Measurements from ENCODE around the gene ARAP3.

The ARAP3 gene

GRCh38 chr5:141623611-141624010 is 58.4 kb downstream of the ARAP3 start:
- TF ChIP-seq CREB1 (IDR thresholded peaks at IDR 0.05; ENCODE audit: low read depth) = no peak
- TF ChIP-seq YY1 (IDR thresholded peaks at IDR 0.05; ENCODE audit: low read depth) = no peak
- TF ChIP-seq USF1 (IDR thresholded peaks at IDR 0.05) = no peak
- no peak for TF ChIP-seq FOXM1 (IDR thresholded peaks at IDR 0.05; ENCODE audit: borderline replicate concordance, low read depth)
- no peak for TF ChIP-seq EP300 (IDR thresholded peaks at IDR 0.05; ENCODE audit: borderline replicate concordance)
- no peak for TF ChIP-seq TEAD4 (IDR thresholded peaks at IDR 0.05)
- TF ChIP-seq TAF1 (IDR thresholded peaks at IDR 0.05; ENCODE audit: low read depth) = no peak
- no peak for TF ChIP-seq MAX (IDR thresholded peaks at IDR 0.05)
- no peak for TF ChIP-seq ZBTB7A (IDR thresholded peaks at IDR 0.05; ENCODE audit: low read depth)
- no peak for TF ChIP-seq TCF12 (IDR thresholded peaks at IDR 0.05; ENCODE audit: low read depth)
- no peak for TF ChIP-seq CEBPB (IDR thresholded peaks at IDR 0.05)
- no peak for TF ChIP-seq EGR1 (IDR thresholded peaks at IDR 0.05)
- TF ChIP-seq RAD21 (IDR thresholded peaks at IDR 0.05; ENCODE audit: low read depth) = no peak
- TF ChIP-seq REST (IDR thresholded peaks at IDR 0.05; ENCODE audit: low read depth) = no peak
- TF ChIP-seq NFIC (IDR thresholded peaks at IDR 0.05) = no peak

GRCh38 chr5:141623186-141623585 is 58.8 kb downstream of the ARAP3 start:
- no peak for TF ChIP-seq EP300 (IDR thresholded peaks at IDR 0.05; ENCODE audit: borderline replicate concordance)
- no peak for TF ChIP-seq RAD21 (IDR thresholded peaks at IDR 0.05; ENCODE audit: low read depth)
- no peak for TF ChIP-seq FOXM1 (IDR thresholded peaks at IDR 0.05; ENCODE audit: borderline replicate concordance, low read depth)
- TF ChIP-seq MAX (IDR thresholded peaks at IDR 0.05) = no peak
- TF ChIP-seq TAF1 (IDR thresholded peaks at IDR 0.05; ENCODE audit: low read depth) = no peak
- TF ChIP-seq YY1 (IDR thresholded peaks at IDR 0.05; ENCODE audit: low read depth) = no peak
- TF ChIP-seq EGR1 (IDR thresholded peaks at IDR 0.05) = no peak
- no peak for TF ChIP-seq TEAD4 (IDR thresholded peaks at IDR 0.05)
- no peak for TF ChIP-seq TCF12 (IDR thresholded peaks at IDR 0.05; ENCODE audit: low read depth)
- TF ChIP-seq ZBTB7A (IDR thresholded peaks at IDR 0.05; ENCODE audit: low read depth) = no peak
- TF ChIP-seq REST (IDR thresholded peaks at IDR 0.05; ENCODE audit: low read depth) = no peak
- TF ChIP-seq USF1 (IDR thresholded peaks at IDR 0.05) = no peak
- TF ChIP-seq CEBPB (IDR thresholded peaks at IDR 0.05) = no peak
- TF ChIP-seq CREB1 (IDR thresholded peaks at IDR 0.05; ENCODE audit: low read depth) = no peak
- no peak for TF ChIP-seq NFIC (IDR thresholded peaks at IDR 0.05)

- TF ChIP-seq TCF12 (IDR thresholded peaks at IDR 0.05; ENCODE audit: low read depth) (peak; percentile 68; the same call in 1 of the 2 replicates), TEAD4 (IDR thresholded peaks at IDR 0.05) (peak; percentile 55), ZBTB7A (IDR thresholded peaks at IDR 0.05; ENCODE audit: low read depth) (peak; percentile 72; the same call in 1 of the 2 replicates), CREB1 (IDR thresholded peaks at IDR 0.05; ENCODE audit: low read depth) (no peak), MAX (IDR thresholded peaks at IDR 0.05) (peak; percentile 97), YY1 (IDR thresholded peaks at IDR 0.05; ENCODE audit: low read depth) (peak; percentile 46; the same call in 1 of the 2 replicates), EGR1 (IDR thresholded peaks at IDR 0.05) (peak; percentile 99), USF1 (IDR thresholded peaks at IDR 0.05) (peak; percentile 84), RAD21 (IDR thresholded peaks at IDR 0.05; ENCODE audit: low read depth) (peak; percentile 62; the same call in 1 of the 2 replicates), TAF1 (IDR thresholded peaks at IDR 0.05; ENCODE audit: low read depth) (peak; percentile 65; the same call in 1 of the 2 replicates), CEBPB (IDR thresholded peaks at IDR 0.05) (no peak), REST (IDR thresholded peaks at IDR 0.05; ENCODE audit: low read depth) (no peak; the same call in 1 of the 2 replicates), NFIC (IDR thresholded peaks at IDR 0.05) (no peak), FOXM1 (IDR thresholded peaks at IDR 0.05; ENCODE audit: borderline replicate concordance, low read depth) (peak; percentile 50; the same call in 1 of the 2 replicates), EP300 (IDR thresholded peaks at IDR 0.05; ENCODE audit: borderline replicate concordance) (peak; percentile 39; the same call in 1 of the 2 replicates)
These were observed 63.1 kb downstream of the ARAP3 start, which contains the start of gene DIAPH1 for GRCh38 chr5:141618804-141619554. TSS of gene DIAPH1 (minus strand) at chr5:141619000. CDS start at chr5:141618914, 86 bp downstream.
